Ishikawa (cell line): ENCODE measurements around the gene IL2RA.

Experiments used
- EGR1 ChIP-seq: IDR thresholded peaks from 2 replicates; pipeline ENCODE4 v1.6.1; 2012
- MAX ChIP-seq: IDR thresholded peaks from 2 replicates; pipeline ENCODE4 v1.6.1; 2012
- TAF1 ChIP-seq: IDR thresholded peaks from 2 replicates; pipeline ENCODE4 v1.6.1; 2012; ENCODE audit warnings: low read depth, mild to moderate bottlenecking

The IL2RA gene

GRCh38 chr10:5961405-5962100, 100.6 kb downstream of the IL2RA start:
- no peak for TF ChIP-seq MAX
- TF ChIP-seq EGR1: no peak
- no peak for TF ChIP-seq TAF1
